SW 1271 (cell line): ENCODE measurements around the gene MID2.
"Not testable (repeated sequence)": the region's sequence is repeated elsewhere in the genome, so short reads cannot be mapped to it uniquely, and the experiment has no call there.

ENCODE experiments used
- DNase-seq, 2 experiments: peaks; one replicate each; lab custom pipeline; 2025; lab: John Stamatoyannopoulos, UW

Gene MID2

GRCh38 chrX:107955337-107955736 is 129.7 kb downstream of the MID2 start:
- DNase-seq, result not testable (repeated sequence)

GRCh38 chrX:107968623-107969022 is 143.0 kb downstream of the MID2 start:
- no peak for DNase-seq

- no peak for DNase-seq
Observed at GRCh38 chrX:107970073-107970472, 144.4 kb downstream of the MID2 start.

GRCh38 chrX:107971636-107972035 is 146.0 kb downstream of the MID2 start:
- no peak for DNase-seq
